Measurements from ENCODE around the gene PGM2L1. TPM values are rescaled to one million over a fixed set of nuclear protein-coding genes. Genes with fewer than 3 reads are reported as not detected.
A peak's percentile ranks its signal among the peaks of the same experiment; 100 is the strongest.

Gene PGM2L1
- total and polyA plus RNA-seq, 2 donors (not counting 1 experiment from before 2014, with no cell fraction given) = 1.6 to 8.4 TPM

GRCh38 chr11:74310857-74311256 lies 87.4 kb downstream of the PGM2L1 start:
- Histone ChIP-seq H3K4me2 (replicated peaks; ENCODE audit: low read depth, low read length, poor library complexity, severe bottlenecking) (peak overlapping the region; percentile 83), H3K4me3 (ENCODE audit: control extremely low read depth in 1 of 5, extremely low read depth in 1 of 5, insufficient read depth in 1 of 5, low read depth in 2 of 5, low read length in 4 of 5) (peak overlapping the region in 2 of 5 experiments; percentile 15 to 46), H2AFZ (ENCODE audit: insufficient read depth, low read depth, low read length, poor library complexity, severe bottlenecking) (no peak overlapping the region), H3K9ac (ENCODE audit: low read length) (peak overlapping the region; percentile 52), H4K20me1 (ENCODE audit: control insufficient read depth, insufficient read depth, low read length, poor library complexity, severe bottlenecking) (no peaks in the 10 kb centered on the region), H3K27ac (ENCODE audit: low read length in 2 of 2) (no peak overlapping the region), H3K9me3 (ENCODE audit: control extremely low read depth in 1 of 3, control insufficient read depth in 2 of 3, insufficient read depth in 1 of 3, low read length in 2 of 3) (peaks cover 0 to 5% (median 0%) of the 10 kb centered on the region in 3 donors), H3K79me2 (ENCODE audit: control insufficient read depth, insufficient read depth, low read length) (no peaks in the 10 kb centered on the region), H3K4me1 (ENCODE audit: control insufficient read depth in 2 of 2, insufficient read depth in 2 of 2, low read length in 2 of 2) (peaks cover 10 to 13% of the 10 kb centered on the region in 2 donors), H3K36me3 (replicated peaks in 1 of 2; ENCODE audit: control extremely low read depth in 1 of 2, control insufficient read depth in 1 of 2, extremely low read depth in 1 of 2, insufficient read depth in 2 of 2, low read length in 1 of 2) (no peaks in the 10 kb centered on the region), H3K27me3 (replicated peaks in 1 of 4; ENCODE audit: control extremely low read depth in 1 of 4, control insufficient read depth in 3 of 4, insufficient read depth in 4 of 4, low read length in 3 of 4) (peaks cover 0 to 21% (median 15%) of the 10 kb centered on the region in 4 experiments)
- ChIA-PET POLR2A (no interaction called here), CTCF (no interaction called here)
- peaks cover 47% of the 10 kb centered on the region for H3K27me3 Mint-ChIP-seq
- DNase-seq = peak; percentile 8
- no peak overlapping the region for H3K27ac Mint-ChIP-seq
- TF ChIP-seq CTCF (IDR thresholded peaks at IDR 0.05) (no peak), EZH2 (IDR thresholded peaks at IDR 0.05; ENCODE audit: borderline replicate concordance, insufficient read depth, low read depth, low read length, poor library complexity, severe bottlenecking) (no peak)
- ATAC-seq (ENCODE audit: low read depth) = no peak
- intact Hi-C loops (cut with micrococcal nuclease) = no loop called here
- peak overlapping the region; percentile 62 for H3K4me3 Mint-ChIP-seq
- peaks cover 9% of the 10 kb centered on the region for H3K4me1 Mint-ChIP-seq
- peaks cover 2% of the 10 kb centered on the region for H3K9me3 Mint-ChIP-seq (ENCODE audit: insufficient read depth)
- 78% methylated on average over 7 of the region's 11 CpGs for WGBS (ENCODE audit: insufficient coverage)

- Histone ChIP-seq H3K9ac (ENCODE audit: low read length) (no peak overlapping the region), H3K9me3 (ENCODE audit: control extremely low read depth in 1 of 3, control insufficient read depth in 2 of 3, insufficient read depth in 1 of 3, low read length in 2 of 3) (peaks cover 0 to 5% (median 0%) of the 10 kb centered on the region in 3 donors), H4K20me1 (ENCODE audit: control insufficient read depth, insufficient read depth, low read length, poor library complexity, severe bottlenecking) (no peaks in the 10 kb centered on the region), H3K4me1 (ENCODE audit: control insufficient read depth in 2 of 2, insufficient read depth in 2 of 2, low read length in 2 of 2) (peaks cover 10 to 13% of the 10 kb centered on the region in 2 donors), H3K4me3 (ENCODE audit: control extremely low read depth in 1 of 5, extremely low read depth in 1 of 5, insufficient read depth in 1 of 5, low read depth in 2 of 5, low read length in 4 of 5) (no peak overlapping the region), H3K36me3 (replicated peaks in 1 of 2; ENCODE audit: control extremely low read depth in 1 of 2, control insufficient read depth in 1 of 2, extremely low read depth in 1 of 2, insufficient read depth in 2 of 2, low read length in 1 of 2) (no peaks in the 10 kb centered on the region), H3K79me2 (ENCODE audit: control insufficient read depth, insufficient read depth, low read length) (no peaks in the 10 kb centered on the region), H3K27ac (ENCODE audit: low read length in 2 of 2) (no peak overlapping the region), H2AFZ (ENCODE audit: insufficient read depth, low read depth, low read length, poor library complexity, severe bottlenecking) (no peak overlapping the region), H3K4me2 (replicated peaks; ENCODE audit: low read depth, low read length, poor library complexity, severe bottlenecking) (no peak overlapping the region), H3K27me3 (replicated peaks in 1 of 4; ENCODE audit: control extremely low read depth in 1 of 4, control insufficient read depth in 3 of 4, insufficient read depth in 4 of 4, low read length in 3 of 4) (peaks cover 0 to 26% (median 15%) of the 10 kb centered on the region in 4 experiments)
- Mint-ChIP-seq H3K27me3 (peaks cover 60% of the 10 kb centered on the region), H3K4me3 (no peak overlapping the region), H3K4me1 (peaks cover 9% of the 10 kb centered on the region), H3K9me3 (ENCODE audit: insufficient read depth) (no peaks in the 10 kb centered on the region), H3K27ac (no peak overlapping the region)
- CTCF ChIA-PET = no interaction called here
- intact Hi-C loops (cut with micrococcal nuclease) = no loop called here
- no peak for TF ChIP-seq CTCF (IDR thresholded peaks at IDR 0.05)
- no peak for TF ChIP-seq EZH2 (IDR thresholded peaks at IDR 0.05; ENCODE audit: borderline replicate concordance, insufficient read depth, low read depth, low read length, poor library complexity, severe bottlenecking)
- 63% methylated on average over 1 of the region's 1 CpG for WGBS (ENCODE audit: insufficient coverage)
- POLR2A ChIA-PET = no interaction called here
- DNase-seq (no peak), ATAC-seq (ENCODE audit: low read depth) (no peak)
These were observed 90.8 kb downstream of the PGM2L1 start for GRCh38 chr11:74307434-74307833.

Data from B cell (primary cell).